ENCODE measurements around the gene SLC37A4. TPM values are rescaled to one million over a fixed set of nuclear protein-coding genes. Genes with fewer than 3 reads are reported as not detected.

SLC37A4 gene
- total and polyA plus RNA-seq, 2 donors (not counting 3 experiments of a cell fraction or from before 2014, with no cell fraction given), result 21.5 to 36.5 TPM

DNA sequence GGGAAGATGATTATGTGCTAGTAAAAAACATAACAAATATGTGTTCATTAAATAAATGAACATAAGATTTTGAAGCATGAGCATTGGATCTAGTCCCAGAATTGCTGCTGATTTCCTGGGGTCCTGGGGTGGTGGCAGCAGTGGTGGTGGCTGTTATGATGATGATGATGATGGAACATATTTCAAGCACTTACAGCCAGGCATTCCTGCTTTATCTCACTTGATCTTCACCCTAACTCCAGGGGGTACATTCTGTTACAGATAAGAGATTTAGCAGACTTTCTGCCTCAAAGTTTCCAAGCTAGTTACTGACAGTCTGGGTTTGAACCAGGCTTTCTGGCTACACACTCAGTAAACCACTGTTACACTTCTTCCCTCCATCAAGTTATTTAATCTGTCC is 6.9 kb downstream of the SLC37A4 start:
- TF ChIP-seq POLR2A (IDR thresholded peaks at IDR 0.05; ENCODE audit: low read depth, low read length) (no peak), POLR2AphosphoS5 (IDR thresholded peaks at IDR 0.05; ENCODE audit: insufficient read depth, low read depth, low read length) (no peak), FOS (IDR thresholded peaks at IDR 0.05; ENCODE audit: borderline replicate concordance, insufficient read depth, low read length) (no peak)
- TF ChIP-seq, protein P1, sequence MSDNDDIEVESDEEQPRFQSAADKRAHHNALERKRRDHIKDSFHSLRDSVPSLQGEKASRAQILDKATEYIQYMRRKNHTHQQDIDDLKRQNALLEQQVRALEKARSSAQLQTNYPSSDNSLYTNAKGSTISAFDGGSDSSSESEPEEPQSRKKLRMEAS (IDR thresholded peaks at IDR 0.05; ENCODE audit: insufficient read depth, insufficient read length), result no peak
- ChIA-PET POLR2A (no interaction called here), CTCF (interaction anchor here (1.1 kb wide), 1 partner anchor 26 kb away, joined by 3 read pairs; no protein-coding TSS in a partner anchor)
- H3K79me2 ChIP-seq (ENCODE audit: control insufficient read depth, insufficient read depth, low read length), result peaks cover 16% of the 10 kb centered on the region
- intact Hi-C loops (cut with micrococcal nuclease) (no loop called here), dilution Hi-C loops (cut with MboI; ENCODE audit: extremely low pct_ligation_motif_present, low sequenced_read_pairs) (no loop called here)
- no peak overlapping the region for H3K27ac ChIP-seq (ENCODE audit: insufficient read depth, low read depth, low read length)
- H3K36me3 ChIP-seq (ENCODE audit: control insufficient read depth in 2 of 2, extremely low read depth in 1 of 2, insufficient read depth in 2 of 2, low read length in 2 of 2), result peaks cover 6 to 19% of the 10 kb centered on the region in 2 experiments
- no peak for DNase-seq (ENCODE audit: low read depth, low spot score)
- H3K9me3 ChIP-seq (replicated peaks; ENCODE audit: control insufficient read depth, insufficient read depth, low read length), result no peaks in the 10 kb centered on the region
- H2AFZ ChIP-seq (ENCODE audit: low read depth, low read length), result no peak overlapping the region
- no peaks in the 10 kb centered on the region for H4K20me1 ChIP-seq (replicated peaks; ENCODE audit: control insufficient read depth, extremely low read depth, insufficient read depth, low read length)
- no peaks in the 10 kb centered on the region for H3K9me1 ChIP-seq (replicated peaks; ENCODE audit: control insufficient read depth, extremely low read depth, insufficient read depth, low read length)
- no peak for FAIRE-seq
- no peak overlapping the region for H3K4me3 ChIP-seq (replicated peaks in 1 of 3; ENCODE audit: insufficient read depth in 1 of 3, low read depth in 1 of 3, low read length in 3 of 3)
- H3K4me1 ChIP-seq (ENCODE audit: control insufficient read depth, extremely low read depth, insufficient read depth, low read length), result peaks cover 19% of the 10 kb centered on the region
- no peaks in the 10 kb centered on the region for H3K27me3 ChIP-seq (ENCODE audit: control insufficient read depth in 2 of 2, insufficient read depth in 2 of 2, low read length in 2 of 2)
- no peak overlapping the region for H3K4me2 ChIP-seq (ENCODE audit: insufficient read depth, low read length)
- no peak overlapping the region for H3K9ac ChIP-seq (replicated peaks; ENCODE audit: extremely low read depth, insufficient read depth, low read length)
- BruUV-seq (replicated peaks), result no TSS peak

DNA sequence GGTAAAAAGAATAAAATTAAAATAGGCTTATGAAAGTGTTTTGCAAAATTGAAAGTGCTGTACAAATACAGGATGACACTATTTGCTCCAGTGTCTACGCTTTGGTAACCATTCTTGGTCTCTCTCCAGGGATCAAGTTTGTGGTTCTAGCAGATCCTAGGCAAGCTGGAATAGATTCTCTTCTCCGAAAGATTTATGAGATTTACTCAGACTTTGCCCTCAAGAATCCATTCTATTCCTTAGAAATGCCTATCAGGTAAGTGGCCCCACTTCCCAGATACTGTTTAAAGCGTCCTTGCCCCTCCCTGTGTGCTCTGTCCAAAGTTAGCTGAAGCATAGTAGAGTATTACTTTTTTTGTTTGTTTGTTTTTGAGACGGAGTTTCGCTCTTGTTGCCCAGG is 9.0 kb downstream of the SLC37A4 start:
- no TSS peak for BruUV-seq (replicated peaks)

More for the DNA sequence above, 9.0 kb downstream of the SLC37A4 start:
- H3K79me2 ChIP-seq (ENCODE audit: control insufficient read depth, insufficient read depth, low read length), result peaks cover 31% of the 10 kb centered on the region
- H4K20me1 ChIP-seq (replicated peaks; ENCODE audit: control insufficient read depth, extremely low read depth, insufficient read depth, low read length), result no peaks in the 10 kb centered on the region
- no peak overlapping the region for H3K9ac ChIP-seq (replicated peaks; ENCODE audit: extremely low read depth, insufficient read depth, low read length)
- FAIRE-seq, result no peak
- no peak overlapping the region for H2AFZ ChIP-seq (ENCODE audit: low read depth, low read length)
- dilution Hi-C loops (cut with MboI; ENCODE audit: extremely low pct_ligation_motif_present, low sequenced_read_pairs), result no loop called here
- no peaks in the 10 kb centered on the region for H3K27me3 ChIP-seq (ENCODE audit: control insufficient read depth in 2 of 2, insufficient read depth in 2 of 2, low read length in 2 of 2)
- no peak for TF ChIP-seq EZH2 (IDR thresholded peaks at IDR 0.05; ENCODE audit: borderline replicate concordance, low read depth, low read length, severe bottlenecking)
- TF ChIP-seq POLR2A (IDR thresholded peaks at IDR 0.05; ENCODE audit: low read depth, low read length), result no peak
- TF ChIP-seq FOS (IDR thresholded peaks at IDR 0.05; ENCODE audit: borderline replicate concordance, insufficient read depth, low read length), result no peak
- TF ChIP-seq POLR2AphosphoS5 (IDR thresholded peaks at IDR 0.05; ENCODE audit: insufficient read depth, low read depth, low read length), result no peak
- no peak for TF ChIP-seq GATA2 (IDR thresholded peaks at IDR 0.05; ENCODE audit: insufficient read depth, insufficient read length, low read depth, low read length)
- TF ChIP-seq, protein P1 (IDR thresholded peaks at IDR 0.05; ENCODE audit: insufficient read depth, insufficient read length), result no peak
- TF ChIP-seq, protein P2, sequence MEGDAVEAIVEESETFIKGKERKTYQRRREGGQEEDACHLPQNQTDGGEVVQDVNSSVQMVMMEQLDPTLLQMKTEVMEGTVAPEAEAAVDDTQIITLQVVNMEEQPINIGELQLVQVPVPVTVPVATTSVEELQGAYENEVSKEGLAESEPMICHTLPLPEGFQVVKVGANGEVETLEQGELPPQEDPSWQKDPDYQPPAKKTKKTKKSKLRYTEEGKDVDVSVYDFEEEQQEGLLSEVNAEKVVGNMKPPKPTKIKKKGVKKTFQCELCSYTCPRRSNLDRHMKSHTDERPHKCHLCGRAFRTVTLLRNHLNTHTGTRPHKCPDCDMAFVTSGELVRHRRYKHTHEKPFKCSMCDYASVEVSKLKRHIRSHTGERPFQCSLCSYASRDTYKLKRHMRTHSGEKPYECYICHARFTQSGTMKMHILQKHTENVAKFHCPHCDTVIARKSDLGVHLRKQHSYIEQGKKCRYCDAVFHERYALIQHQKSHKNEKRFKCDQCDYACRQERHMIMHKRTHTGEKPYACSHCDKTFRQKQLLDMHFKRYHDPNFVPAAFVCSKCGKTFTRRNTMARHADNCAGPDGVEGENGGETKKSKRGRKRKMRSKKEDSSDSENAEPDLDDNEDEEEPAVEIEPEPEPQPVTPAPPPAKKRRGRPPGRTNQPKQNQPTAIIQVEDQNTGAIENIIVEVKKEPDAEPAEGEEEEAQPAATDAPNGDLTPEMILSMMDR (IDR thresholded peaks at IDR 0.05; ENCODE audit: extremely low read depth in 1 of 2, insufficient read depth in 1 of 2, low read depth in 1 of 2, low read length in 2 of 2), result no peak
- no peak for TF ChIP-seq MYC (IDR thresholded peaks at IDR 0.05; ENCODE audit: low read depth, low read length)
- no peak for TF ChIP-seq JUN (IDR thresholded peaks at IDR 0.05; ENCODE audit: borderline replicate concordance, insufficient read depth, insufficient read length, low read depth)
- intact Hi-C loops (cut with micrococcal nuclease), result no loop called here
- DNase-seq (ENCODE audit: low read depth, low spot score), result no peak
- no peaks in the 10 kb centered on the region for H3K9me1 ChIP-seq (replicated peaks; ENCODE audit: control insufficient read depth, extremely low read depth, insufficient read depth, low read length)
- H3K36me3 ChIP-seq (ENCODE audit: control insufficient read depth in 2 of 2, extremely low read depth in 1 of 2, insufficient read depth in 2 of 2, low read length in 2 of 2), result peaks cover 6 to 18% of the 10 kb centered on the region in 2 experiments
- CTCF ChIA-PET, result no interaction called here
- H3K9me3 ChIP-seq (replicated peaks; ENCODE audit: control insufficient read depth, insufficient read depth, low read length), result no peaks in the 10 kb centered on the region
- H3K4me1 ChIP-seq (ENCODE audit: control insufficient read depth, extremely low read depth, insufficient read depth, low read length), result peaks cover 27% of the 10 kb centered on the region
- no peak overlapping the region for H3K27ac ChIP-seq (ENCODE audit: insufficient read depth, low read depth, low read length)
- POLR2A ChIA-PET, result no interaction called here
- no peak overlapping the region for H3K4me3 ChIP-seq (replicated peaks in 1 of 3; ENCODE audit: insufficient read depth in 1 of 3, low read depth in 1 of 3, low read length in 3 of 3)
- H3K4me2 ChIP-seq (ENCODE audit: insufficient read depth, low read length), result no peak overlapping the region

Data from endothelial cell of umbilical vein (primary cell).